ENCODE measurements around the gene EXOC2. TPM values are rescaled to one million over a fixed set of nuclear protein-coding genes. Genes with fewer than 3 reads are reported as not detected.

Gene EXOC2
- total and polyA plus RNA-seq, 2 experiments from 2014 or later = 28.9 to 29.2 TPM

DNA sequence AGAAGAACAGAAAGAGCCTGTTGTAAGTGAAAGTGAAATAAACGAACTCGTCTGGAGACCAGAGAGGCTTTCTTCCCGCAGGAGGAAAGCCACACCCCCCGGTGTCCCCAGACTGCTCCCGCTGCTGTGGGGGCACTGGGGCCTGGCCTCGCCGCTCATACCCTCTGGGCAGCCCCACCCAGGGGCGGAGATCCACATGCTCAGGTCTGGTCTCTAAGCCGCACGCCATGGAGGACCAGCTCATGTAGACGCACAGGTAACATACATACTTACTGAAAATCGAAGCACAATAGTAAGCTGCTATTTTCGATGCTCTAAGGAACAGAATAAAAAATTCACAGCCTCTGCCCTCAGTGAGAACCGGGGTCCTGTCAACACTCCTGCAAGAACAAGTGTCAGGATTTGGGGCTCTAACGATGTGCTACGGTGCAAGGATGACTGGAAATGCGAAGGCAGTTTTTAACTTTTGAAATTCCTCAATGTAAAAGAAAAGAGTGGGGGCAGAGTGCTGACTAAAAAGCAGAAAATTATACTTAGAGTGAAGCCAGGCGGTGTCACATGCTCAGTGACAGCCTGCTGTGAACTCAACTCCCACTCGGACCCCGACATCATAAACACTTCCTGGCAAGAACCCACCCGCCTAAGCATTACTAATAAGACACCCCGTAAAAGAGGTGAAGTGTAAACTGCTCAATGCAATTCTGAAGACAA, 190.9 kb downstream of the EXOC2 start:
- Histone ChIP-seq H3K4me1 (ENCODE audit: low read depth) (no peaks in the 10 kb centered on the region), H3K4me3 (no peak overlapping the region), H3K9me3 (ENCODE audit: low read depth) (no peaks in the 10 kb centered on the region), H3K27ac (no peak overlapping the region), H3K27me3 (no peaks in the 10 kb centered on the region), H3K36me3 (no peaks in the 10 kb centered on the region)
- no peak for DNase-seq (ENCODE audit: low read depth in 1 of 2, low spot score in 1 of 2)
- TF ChIP-seq, protein P1, sequence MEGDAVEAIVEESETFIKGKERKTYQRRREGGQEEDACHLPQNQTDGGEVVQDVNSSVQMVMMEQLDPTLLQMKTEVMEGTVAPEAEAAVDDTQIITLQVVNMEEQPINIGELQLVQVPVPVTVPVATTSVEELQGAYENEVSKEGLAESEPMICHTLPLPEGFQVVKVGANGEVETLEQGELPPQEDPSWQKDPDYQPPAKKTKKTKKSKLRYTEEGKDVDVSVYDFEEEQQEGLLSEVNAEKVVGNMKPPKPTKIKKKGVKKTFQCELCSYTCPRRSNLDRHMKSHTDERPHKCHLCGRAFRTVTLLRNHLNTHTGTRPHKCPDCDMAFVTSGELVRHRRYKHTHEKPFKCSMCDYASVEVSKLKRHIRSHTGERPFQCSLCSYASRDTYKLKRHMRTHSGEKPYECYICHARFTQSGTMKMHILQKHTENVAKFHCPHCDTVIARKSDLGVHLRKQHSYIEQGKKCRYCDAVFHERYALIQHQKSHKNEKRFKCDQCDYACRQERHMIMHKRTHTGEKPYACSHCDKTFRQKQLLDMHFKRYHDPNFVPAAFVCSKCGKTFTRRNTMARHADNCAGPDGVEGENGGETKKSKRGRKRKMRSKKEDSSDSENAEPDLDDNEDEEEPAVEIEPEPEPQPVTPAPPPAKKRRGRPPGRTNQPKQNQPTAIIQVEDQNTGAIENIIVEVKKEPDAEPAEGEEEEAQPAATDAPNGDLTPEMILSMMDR (IDR thresholded peaks at IDR 0.05; ENCODE audit: low read depth, low read length) = no peak

DNA sequence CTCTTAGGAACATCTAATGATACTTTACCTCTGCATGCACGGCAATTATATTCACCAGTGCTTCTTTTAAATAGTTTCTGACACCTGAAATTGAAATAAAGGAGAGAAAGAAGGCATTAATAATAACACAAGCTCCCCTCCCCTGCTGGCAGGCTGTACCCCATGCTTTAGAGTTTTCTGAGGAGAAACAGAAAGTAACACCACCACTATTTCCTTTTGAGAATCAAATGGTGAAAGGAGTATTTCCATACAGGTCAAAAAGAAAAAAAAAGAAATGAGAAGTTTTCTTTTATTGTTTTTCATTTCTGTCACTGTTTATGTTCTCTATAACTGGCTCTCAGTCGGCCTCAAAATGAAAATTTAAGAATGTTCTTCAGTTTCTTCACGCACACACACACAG, 193.3 kb downstream of the EXOC2 start:
- DNase-seq (ENCODE audit: low read depth in 1 of 2, low spot score in 1 of 2) = no peak
- Histone ChIP-seq H3K36me3 (peaks cover 8% of the 10 kb centered on the region), H3K4me1 (ENCODE audit: low read depth) (no peaks in the 10 kb centered on the region), H3K27me3 (no peaks in the 10 kb centered on the region), H3K4me3 (no peak overlapping the region), H3K27ac (no peak overlapping the region), H3K9me3 (ENCODE audit: low read depth) (no peaks in the 10 kb centered on the region)
- TF ChIP-seq, protein P1 (IDR thresholded peaks at IDR 0.05; ENCODE audit: low read depth, low read length) = no peak

DNA sequence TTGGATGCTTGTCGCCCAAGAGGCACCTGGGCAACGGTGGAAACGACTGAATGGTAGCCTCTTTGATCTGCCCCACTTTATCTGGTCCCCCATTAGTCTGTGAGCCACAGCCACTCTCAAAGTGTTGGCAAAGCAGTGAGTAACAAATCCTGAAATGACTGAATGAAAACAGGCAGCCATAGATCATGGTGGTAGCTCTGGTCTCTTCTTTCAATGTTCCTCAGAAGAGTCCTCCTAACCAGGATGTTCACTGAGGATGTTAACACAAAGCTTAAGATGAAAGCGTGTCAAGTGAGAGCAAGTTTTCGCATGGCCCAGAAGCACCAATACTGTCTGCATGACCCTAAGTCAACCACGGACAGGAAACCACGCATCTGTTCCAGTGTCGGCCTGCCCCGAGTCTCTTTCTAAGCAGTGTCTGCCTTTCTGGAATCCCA, 194.1 kb downstream of the EXOC2 start:
- DNase-seq (ENCODE audit: low read depth in 1 of 2, low spot score in 1 of 2) = peak in 1 of 2 donors; percentile 3
- Histone ChIP-seq H3K4me1 (ENCODE audit: low read depth) (no peaks in the 10 kb centered on the region), H3K9me3 (ENCODE audit: low read depth) (no peaks in the 10 kb centered on the region), H3K4me3 (no peak overlapping the region), H3K36me3 (peaks cover 10% of the 10 kb centered on the region), H3K27ac (no peak overlapping the region), H3K27me3 (no peaks in the 10 kb centered on the region)
- TF ChIP-seq, protein P1 (IDR thresholded peaks at IDR 0.05; ENCODE audit: low read depth, low read length) = no peak

DNA sequence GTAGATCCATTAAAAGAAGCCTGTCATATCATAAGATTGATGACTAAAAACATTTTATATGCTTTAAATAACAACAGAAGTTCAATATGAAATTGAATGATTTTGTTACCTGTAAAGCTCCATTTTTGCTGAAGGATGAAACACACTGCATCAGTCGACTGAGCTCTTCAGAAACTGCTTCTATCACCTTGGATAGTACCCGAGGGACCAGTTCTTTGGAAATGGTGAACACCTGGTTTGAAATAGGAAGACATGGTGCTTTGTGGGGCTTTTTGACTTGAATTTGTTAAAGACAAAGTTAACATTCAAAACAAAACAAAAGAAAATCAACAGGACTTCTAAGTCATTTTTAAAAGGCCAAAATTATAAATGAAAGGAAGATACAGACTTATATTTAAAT, 195.7 kb downstream of the EXOC2 start:
- H3K4me1 ChIP-seq (ENCODE audit: low read depth) = no peaks in the 10 kb centered on the region
- DNase-seq (ENCODE audit: low read depth in 1 of 2, low spot score in 1 of 2) = no peak
- TF ChIP-seq, protein P1 (IDR thresholded peaks at IDR 0.05; ENCODE audit: low read depth, low read length) = no peak
- peaks cover 10% of the 10 kb centered on the region for H3K36me3 ChIP-seq
- no peak overlapping the region for H3K27ac ChIP-seq
- H3K4me3 ChIP-seq = no peak overlapping the region
- no peaks in the 10 kb centered on the region for H3K27me3 ChIP-seq
- H3K9me3 ChIP-seq (ENCODE audit: low read depth) = no peaks in the 10 kb centered on the region

DNA sequence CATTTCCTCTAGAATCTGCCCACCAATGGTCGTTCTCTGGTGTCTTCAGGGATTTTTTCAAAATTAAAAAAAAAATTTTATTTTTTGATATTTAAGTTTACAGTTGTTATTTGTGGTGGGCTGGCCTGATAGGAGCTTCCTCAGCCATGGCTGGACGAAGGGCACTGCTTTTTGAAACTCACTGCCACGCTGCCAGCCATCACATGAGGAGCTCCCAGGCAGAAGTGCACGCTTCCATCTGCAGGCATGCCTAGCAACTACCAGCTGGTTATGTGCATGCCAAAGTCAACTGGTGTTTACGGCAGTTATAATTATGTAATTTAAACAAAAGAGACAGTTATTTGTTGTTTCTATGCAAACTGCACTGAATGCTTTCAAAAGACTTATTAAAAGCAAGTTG, 196.3 kb downstream of the EXOC2 start:
- Histone ChIP-seq H3K27me3 (no peaks in the 10 kb centered on the region), H3K9me3 (ENCODE audit: low read depth) (no peaks in the 10 kb centered on the region), H3K4me3 (no peak overlapping the region), H3K36me3 (peaks cover 10% of the 10 kb centered on the region), H3K4me1 (ENCODE audit: low read depth) (no peaks in the 10 kb centered on the region), H3K27ac (no peak overlapping the region)
- DNase-seq (ENCODE audit: low read depth in 1 of 2, low spot score in 1 of 2) = no peak
- TF ChIP-seq, protein P1 (IDR thresholded peaks at IDR 0.05; ENCODE audit: low read depth, low read length) = no peak
